K562 (cell line): ENCODE data around the gene MAN1A1. TPM values are rescaled to one million over a fixed set of nuclear protein-coding genes. Genes with fewer than 3 reads are reported as not detected.

Source experiments
- BRF1 ChIP-seq: IDR thresholded peaks from 3 replicates; pipeline ENCODE4 v1.6.1; 2011; ENCODE audit warnings: borderline replicate concordance, mild to moderate bottlenecking; ENCODE audit not compliant: insufficient read length; ENCODE audit errors: extremely low read depth
- ELF4 ChIP-seq: fragments of 450-650 bp; formaldehyde crosslinking; IDR thresholded peaks from 2 replicates; pipeline ENCODE4 v1.4.0; 2022; ENCODE audit warnings: missing genetic modification characterization
- MCM3 ChIP-seq: fragments of 450-650 bp; IDR thresholded peaks from 2 replicates; pipeline ENCODE4 v1.6.1; 2016
- PCBP2 ChIP-seq: fragments of 200-400 bp; formaldehyde crosslinking; IDR thresholded peaks from 2 replicates; pipeline ENCODE4 v1.6.1; 2018; ENCODE audit warnings: low read length, low read depth, mild to moderate bottlenecking, moderate library complexity; ENCODE audit not compliant: poor library complexity, severe bottlenecking
- PHF21A ChIP-seq: fragments of 450-650 bp; IDR thresholded peaks from 2 replicates; pipeline ENCODE4 v1.6.1; 2017; ENCODE audit warnings: low read depth, borderline replicate concordance
- ZNF551 ChIP-seq: fragments of 250-450 bp; sonication (Bioruptor Pico); IDR thresholded peaks from 2 replicates; pipeline ENCODE4 v1.5.0; 2021; ENCODE audit warnings: mild to moderate bottlenecking, moderate library complexity
- ZNF668 ChIP-seq: fragments of 250-450 bp; sonication (Bioruptor Pico); IDR thresholded peaks from 2 replicates; pipeline ENCODE4 v1.8.0; 2022; ENCODE audit warnings: mild to moderate bottlenecking, inconsistent platforms
- polyA plus RNA-seq, 8 experiments: library from polyadenylated mRNA; depleted of rRNA in 4 of 8; stranded (reverse) in 5 of 8; unstranded in 3 of 8; fragments of >200 nt; fragmentation: Nextera tagmentation in 2 of 8; fragmentation: Illumina TruSeq in 1 of 8; extraction: Ambion mirVana in 2 of 8; extraction: Trizol in 1 of 8; gene quantifications; 2 replicates each; pipeline versions ENCODE4 v1.2.1 to v1.2.3, GENCODE V29; 2011 to 2014; ENCODE audit warnings: inconsistent platforms in 1 of 8, missing spikeins in 1 of 8
- total RNA-seq, 7 experiments: library from RNA; depleted of rRNA in 6 of 7; stranded (reverse); fragments of >200 nt in 6 of 7; fragmentation: Illumina TruSeq in 2 of 7; extraction: Trizol in 2 of 7; gene quantifications; 2 replicates each; pipeline versions ENCODE4 v1.2.1 to v1.2.3, GENCODE V29; 2011 to 2021; ENCODE audit warnings: low replicate concordance in 1 of 7
- TF ChIP-seq, protein P1 (sequence below): fragments of 450-650 bp; formaldehyde crosslinking; IDR thresholded peaks from 2 replicates; pipeline ENCODE4 v1.4.0; 2020; ENCODE audit warnings: mild to moderate bottlenecking, mixed read lengths
- TF ChIP-seq, protein P2 (sequence below): fragments of 450-650 bp; formaldehyde crosslinking; IDR thresholded peaks from 2 replicates; pipeline ENCODE4 v1.4.0; 2022; ENCODE audit warnings: missing genetic modification characterization
- TF ChIP-seq, protein P3 (sequence below): fragments of 250-450 bp; sonication (Bioruptor Pico); IDR thresholded peaks from 2 replicates; pipeline ENCODE4 v1.6.1; 2021; ENCODE audit warnings: mild to moderate bottlenecking
- TF ChIP-seq, protein P4 (sequence below): IDR thresholded peaks from 2 replicates; pipeline ENCODE4 v1.6.1; 2012; ENCODE audit warnings: low read depth, low read length, improper control_type of control experiment, borderline replicate concordance
- TF ChIP-seq, protein P5 (sequence below): fragments of 250-450 bp; sonication (Bioruptor Pico); IDR thresholded peaks from 2 replicates; pipeline ENCODE4 v1.4.0; 2020
- TF ChIP-seq, protein P6 (sequence below): sonication (generic); formaldehyde crosslinking; IDR thresholded peaks from 2 replicates; pipeline ENCODE4 v1.8.0; 2022; ENCODE audit warnings: missing genetic modification reagents, mild to moderate bottlenecking, moderate library complexity, borderline replicate concordance
- TF ChIP-seq, protein P7 (sequence below): fragments of 450-650 bp; IDR thresholded peaks from 2 replicates; pipeline ENCODE4 v1.6.1; 2016; ENCODE audit warnings: mild to moderate bottlenecking

Gene MAN1A1
- total and polyA plus RNA-seq, 9 of the 15 experiments (the other 6 are each of a cell fraction or from before 2014, with no cell fraction given) = 24.5 to 78.4 (median 59.7) TPM

DNA sequence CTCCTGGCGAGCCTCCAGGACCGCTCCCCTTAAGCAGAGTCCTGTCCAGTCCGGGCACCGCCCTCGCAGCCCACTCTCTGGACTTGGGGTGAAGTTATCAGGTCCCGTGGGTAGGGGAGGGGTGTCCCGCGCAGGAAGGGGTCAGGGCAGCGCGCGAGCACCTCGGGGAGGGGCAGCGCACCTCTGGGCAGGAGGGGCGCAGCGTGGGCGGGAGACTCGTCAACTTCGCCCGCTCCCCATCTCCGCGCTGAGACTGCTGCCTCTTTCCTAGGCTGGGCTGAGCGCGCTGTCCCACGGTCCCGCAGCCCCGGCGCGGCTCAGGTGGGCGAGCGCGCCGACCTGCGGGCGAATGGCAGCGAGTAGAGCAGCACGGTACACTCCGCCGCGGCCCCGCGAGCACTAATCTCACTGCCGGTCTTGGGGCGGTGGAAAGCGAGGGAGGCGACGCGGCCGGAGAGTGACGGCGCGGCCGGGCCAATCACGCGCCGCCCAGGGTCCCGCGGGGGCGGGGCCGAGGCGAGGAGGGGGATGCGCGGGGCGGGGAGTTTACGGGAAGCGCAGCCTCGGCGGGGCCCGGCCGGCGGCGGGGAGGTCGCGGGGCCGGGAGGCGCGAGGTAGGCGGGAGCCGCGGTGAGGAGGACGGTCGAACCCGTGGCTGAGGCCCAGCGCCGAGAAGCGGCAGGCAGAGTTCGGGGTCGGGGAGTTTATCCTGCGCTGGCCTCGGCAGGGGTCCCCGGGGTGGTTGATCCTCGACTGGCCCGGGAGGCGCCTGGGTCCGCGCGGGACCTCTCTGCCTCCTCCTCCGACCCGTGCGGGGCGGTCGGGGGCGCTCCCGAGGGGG lies at the start of gene MAN1A1 (continued):
- TF ChIP-seq, protein P1, sequence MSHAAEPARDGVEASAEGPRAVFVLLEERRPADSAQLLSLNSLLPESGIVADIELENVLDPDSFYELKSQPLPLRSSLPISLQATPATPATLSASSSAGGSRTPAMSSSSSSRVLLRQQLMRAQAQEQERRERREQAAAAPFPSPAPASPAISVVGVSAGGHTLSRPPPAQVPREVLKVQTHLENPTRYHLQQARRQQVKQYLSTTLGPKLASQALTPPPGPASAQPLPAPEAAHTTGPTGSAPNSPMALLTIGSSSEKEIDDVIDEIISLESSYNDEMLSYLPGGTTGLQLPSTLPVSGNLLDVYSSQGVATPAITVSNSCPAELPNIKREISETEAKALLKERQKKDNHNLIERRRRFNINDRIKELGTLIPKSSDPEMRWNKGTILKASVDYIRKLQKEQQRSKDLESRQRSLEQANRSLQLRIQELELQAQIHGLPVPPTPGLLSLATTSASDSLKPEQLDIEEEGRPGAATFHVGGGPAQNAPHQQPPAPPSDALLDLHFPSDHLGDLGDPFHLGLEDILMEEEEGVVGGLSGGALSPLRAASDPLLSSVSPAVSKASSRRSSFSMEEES (CRISPR knock-in tag) = no peak
- TF ChIP-seq, protein P2, sequence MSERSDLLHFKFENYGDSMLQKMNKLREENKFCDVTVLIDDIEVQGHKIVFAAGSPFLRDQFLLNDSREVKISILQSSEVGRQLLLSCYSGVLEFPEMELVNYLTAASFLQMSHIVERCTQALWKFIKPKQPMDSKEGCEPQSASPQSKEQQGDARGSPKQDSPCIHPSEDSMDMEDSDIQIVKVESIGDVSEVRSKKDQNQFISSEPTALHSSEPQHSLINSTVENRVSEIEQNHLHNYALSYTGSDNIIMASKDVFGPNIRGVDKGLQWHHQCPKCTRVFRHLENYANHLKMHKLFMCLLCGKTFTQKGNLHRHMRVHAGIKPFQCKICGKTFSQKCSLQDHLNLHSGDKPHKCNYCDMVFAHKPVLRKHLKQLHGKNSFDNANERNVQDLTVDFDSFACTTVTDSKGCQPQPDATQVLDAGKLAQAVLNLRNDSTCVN (CRISPR knock-in tag) = no peak
- TF ChIP-seq, protein P3, sequence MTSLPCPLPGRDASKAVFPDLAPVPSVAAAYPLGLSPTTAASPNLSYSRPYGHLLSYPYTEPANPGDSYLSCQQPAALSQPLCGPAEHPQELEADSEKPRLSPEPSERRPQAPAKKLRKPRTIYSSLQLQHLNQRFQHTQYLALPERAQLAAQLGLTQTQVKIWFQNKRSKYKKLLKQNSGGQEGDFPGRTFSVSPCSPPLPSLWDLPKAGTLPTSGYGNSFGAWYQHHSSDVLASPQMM = no peak
- TF ChIP-seq, protein P4, sequence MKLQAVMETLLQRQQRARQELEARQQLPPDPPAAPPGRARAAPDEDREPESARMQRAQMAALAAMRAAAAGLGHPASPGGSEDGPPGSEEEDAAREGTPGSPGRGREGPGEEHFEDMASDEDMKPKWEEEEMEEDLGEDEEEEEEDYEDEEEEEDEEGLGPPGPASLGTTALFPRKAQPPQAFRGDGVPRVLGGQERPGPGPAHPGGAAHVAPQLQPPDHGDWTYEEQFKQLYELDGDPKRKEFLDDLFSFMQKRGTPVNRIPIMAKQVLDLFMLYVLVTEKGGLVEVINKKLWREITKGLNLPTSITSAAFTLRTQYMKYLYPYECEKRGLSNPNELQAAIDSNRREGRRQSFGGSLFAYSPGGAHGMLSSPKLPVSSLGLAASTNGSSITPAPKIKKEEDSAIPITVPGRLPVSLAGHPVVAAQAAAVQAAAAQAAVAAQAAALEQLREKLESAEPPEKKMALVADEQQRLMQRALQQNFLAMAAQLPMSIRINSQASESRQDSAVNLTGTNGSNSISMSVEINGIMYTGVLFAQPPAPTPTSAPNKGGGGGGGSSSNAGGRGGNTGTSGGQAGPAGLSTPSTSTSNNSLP = no peak
- TF ChIP-seq PHF21A (peak; percentile 63; the same call in 1 of the 2 replicates), ZNF551 (no peak), ZNF668 (no peak), MCM3 (no peak), BRF1 (no peak), ELF4 (CRISPR knock-in tag) (no peak), PCBP2 (no peak)
- TF ChIP-seq, protein P5, sequence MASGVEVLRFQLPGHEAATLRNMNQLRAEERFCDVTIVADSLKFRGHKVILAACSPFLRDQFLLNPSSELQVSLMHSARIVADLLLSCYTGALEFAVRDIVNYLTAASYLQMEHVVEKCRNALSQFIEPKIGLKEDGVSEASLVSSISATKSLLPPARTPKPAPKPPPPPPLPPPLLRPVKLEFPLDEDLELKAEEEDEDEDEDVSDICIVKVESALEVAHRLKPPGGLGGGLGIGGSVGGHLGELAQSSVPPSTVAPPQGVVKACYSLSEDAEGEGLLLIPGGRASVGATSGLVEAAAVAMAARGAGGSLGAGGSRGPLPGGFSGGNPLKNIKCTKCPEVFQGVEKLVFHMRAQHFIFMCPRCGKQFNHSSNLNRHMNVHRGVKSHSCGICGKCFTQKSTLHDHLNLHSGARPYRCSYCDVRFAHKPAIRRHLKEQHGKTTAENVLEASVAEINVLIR (CRISPR knock-in tag) = no peak
- TF ChIP-seq, protein P6, sequence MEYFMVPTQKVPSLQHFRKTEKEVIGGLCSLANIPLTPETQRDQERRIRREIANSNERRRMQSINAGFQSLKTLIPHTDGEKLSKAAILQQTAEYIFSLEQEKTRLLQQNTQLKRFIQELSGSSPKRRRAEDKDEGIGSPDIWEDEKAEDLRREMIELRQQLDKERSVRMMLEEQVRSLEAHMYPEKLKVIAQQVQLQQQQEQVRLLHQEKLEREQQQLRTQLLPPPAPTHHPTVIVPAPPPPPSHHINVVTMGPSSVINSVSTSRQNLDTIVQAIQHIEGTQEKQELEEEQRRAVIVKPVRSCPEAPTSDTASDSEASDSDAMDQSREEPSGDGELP = peak; percentile 84; the same call in 1 of the 2 replicates
- TF ChIP-seq, protein P7, sequence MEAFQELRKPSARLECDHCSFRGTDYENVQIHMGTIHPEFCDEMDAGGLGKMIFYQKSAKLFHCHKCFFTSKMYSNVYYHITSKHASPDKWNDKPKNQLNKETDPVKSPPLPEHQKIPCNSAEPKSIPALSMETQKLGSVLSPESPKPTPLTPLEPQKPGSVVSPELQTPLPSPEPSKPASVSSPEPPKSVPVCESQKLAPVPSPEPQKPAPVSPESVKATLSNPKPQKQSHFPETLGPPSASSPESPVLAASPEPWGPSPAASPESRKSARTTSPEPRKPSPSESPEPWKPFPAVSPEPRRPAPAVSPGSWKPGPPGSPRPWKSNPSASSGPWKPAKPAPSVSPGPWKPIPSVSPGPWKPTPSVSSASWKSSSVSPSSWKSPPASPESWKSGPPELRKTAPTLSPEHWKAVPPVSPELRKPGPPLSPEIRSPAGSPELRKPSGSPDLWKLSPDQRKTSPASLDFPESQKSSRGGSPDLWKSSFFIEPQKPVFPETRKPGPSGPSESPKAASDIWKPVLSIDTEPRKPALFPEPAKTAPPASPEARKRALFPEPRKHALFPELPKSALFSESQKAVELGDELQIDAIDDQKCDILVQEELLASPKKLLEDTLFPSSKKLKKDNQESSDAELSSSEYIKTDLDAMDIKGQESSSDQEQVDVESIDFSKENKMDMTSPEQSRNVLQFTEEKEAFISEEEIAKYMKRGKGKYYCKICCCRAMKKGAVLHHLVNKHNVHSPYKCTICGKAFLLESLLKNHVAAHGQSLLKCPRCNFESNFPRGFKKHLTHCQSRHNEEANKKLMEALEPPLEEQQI = no peak
